ENCODE data around the gene MYO1H.
"Not testable (repeated sequence)": the region's sequence is repeated elsewhere in the genome, so short reads cannot be mapped to it uniquely, and the experiment has no call there.

The MYO1H gene, protein sequence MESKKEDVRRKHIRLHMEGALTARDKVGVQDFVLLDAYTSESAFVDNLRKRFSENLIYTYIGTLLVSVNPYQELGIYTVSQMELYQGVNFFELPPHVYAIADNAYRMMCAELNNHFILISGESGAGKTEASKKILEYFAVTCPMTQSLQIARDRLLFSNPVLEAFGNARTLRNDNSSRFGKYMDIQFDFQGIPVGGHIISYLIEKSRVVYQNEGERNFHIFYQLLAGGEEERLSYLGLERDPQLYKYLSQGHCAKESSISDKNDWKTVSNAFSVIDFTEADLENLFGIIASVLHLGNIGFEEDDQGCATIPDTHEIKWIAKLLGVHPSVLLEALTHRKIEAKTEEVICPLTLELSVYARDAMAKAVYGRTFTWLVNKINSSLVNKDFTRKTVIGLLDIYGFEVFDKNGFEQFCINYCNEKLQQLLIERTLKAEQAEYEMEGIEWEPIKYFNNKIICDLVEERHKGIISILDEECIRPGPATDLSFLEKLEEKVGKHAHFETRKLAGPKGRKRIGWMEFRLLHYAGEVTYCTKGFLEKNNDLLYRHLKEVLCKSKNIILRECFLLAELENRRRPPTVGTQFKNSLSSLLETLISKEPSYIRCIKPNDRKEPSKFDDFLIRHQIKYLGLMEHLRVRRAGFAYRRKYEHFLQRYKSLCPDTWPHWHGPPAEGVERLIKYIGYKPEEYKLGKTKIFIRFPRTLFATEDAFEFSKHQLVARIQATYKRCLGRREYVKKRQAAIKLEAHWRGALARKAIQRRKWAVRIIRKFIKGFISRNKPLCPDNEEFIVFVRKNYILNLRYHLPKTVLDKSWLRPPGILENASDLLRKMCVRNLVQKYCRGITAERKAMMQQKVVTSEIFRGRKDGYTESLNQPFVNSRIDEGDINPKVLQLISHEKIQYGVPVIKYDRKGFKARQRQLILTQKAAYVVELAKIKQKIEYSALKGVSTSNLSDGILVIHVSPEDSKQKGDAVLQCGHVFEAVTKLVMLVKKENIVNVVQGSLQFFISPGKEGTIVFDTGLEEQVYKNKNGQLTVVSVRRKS

DNA sequence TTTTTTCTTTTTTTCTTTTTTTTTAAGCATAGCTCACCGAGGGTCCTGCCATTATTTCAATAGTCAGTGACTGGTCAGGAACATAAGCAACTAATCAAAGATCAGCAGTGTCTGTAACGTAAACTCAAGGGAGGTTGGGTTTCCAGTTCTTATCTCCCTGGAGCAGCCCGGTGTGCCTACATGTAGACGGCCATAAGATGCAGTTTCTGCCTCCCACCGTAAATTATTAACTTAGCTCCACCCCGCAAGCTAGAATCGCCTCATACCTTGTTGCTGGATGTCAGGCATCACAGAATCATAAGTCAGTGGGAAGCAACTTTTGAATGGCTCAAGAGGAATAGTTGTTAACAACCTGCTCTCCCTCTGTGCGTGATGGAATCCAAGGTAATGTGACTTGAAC lies at the start of gene MYO1H:
Gene MYO1H, plus strand, starts transcription at position 312 of the 400 bp plus-strand sequence. Its CDS starts 61 bp downstream, at position 373.
- no peak for DNase-seq (ENCODE audit: low spot score)

DNA sequence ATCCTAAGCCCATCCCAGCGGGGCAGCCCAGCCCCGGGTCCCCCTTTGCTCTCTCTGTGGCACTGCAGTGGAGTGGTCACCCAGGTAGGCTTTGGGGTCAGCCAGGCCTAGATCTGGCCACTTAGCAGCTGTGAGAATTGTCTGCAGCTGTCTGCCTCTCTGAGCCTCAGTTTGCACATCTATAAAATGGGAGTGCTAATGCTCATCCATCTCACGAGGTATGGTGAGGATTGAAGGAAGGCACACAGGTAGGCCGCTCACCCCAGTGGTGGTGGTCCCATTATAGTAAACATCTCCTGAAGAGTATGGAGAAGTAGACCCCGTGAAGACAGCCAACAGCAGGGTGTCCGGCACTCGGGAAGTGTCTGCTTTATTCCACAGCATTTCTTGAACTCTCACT lies 47.9 kb upstream of the MYO1H start:
- no peak for DNase-seq (ENCODE audit: low spot score)

DNA sequence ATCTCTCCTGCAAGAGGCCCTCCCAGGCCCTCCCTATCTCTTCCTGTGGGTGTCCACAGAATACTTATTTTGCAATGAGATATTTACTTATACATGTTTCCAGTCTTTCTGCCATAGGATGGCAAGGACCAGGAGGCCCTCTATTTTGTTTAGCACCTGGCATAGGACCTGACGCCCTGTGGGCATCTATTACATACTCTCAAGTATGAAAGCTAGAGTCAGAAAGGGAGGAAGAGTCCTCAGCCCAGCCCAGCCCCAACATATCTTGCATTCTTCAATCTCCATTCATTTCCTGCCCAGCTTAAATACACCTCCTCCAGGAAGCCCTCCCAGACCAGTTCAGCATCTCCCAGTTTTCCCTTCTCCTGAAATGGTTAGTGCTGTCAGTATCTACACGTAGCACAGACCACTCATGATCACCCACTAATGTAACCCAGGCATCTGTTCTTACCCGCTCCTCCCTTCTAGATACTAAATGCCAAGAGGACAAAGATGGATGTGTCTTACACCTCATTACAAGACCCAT lies 46.0 kb upstream of the MYO1H start:
- DNase-seq (ENCODE audit: low spot score): no peak

DNA sequence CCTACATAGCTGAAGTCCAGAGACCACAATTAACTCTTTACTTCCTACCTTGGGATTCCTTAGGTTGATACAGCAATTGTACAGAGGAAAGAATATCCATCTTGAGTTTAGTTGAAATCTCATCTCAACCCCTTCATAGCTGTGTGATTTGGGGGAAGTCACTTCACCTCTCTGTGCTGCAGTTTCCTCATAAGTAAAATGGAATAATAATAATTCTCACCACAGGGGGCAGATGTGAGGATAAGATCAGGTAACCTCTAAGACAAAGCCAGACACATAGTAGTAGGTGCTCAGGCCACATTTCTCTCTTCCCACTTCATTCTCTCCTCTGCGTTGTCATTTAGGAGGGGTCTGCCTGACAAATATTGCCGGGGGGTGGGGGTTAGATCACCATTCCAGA lies 45.3 kb upstream of the MYO1H start:
- DNase-seq (ENCODE audit: low spot score): no peak

DNA sequence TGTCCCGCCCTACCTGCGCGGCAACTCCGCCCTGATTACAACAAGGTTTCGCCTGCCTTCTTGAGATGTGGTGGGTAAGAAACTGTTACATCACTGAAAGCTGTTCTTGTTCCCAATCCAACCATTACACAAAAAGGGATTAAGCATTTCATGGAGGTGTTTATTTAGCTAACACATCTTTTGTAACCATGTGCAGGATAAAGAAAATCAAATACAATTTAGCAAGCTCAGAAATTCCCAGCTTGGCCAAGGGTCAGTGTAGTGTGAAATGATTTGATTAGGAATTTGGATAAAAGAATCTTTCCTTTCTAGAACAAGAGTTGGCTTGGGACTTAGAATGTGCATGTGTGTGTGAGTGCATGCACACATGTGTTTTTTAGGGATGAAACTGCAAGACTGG lies 44.9 kb upstream of the MYO1H start:
- no peak for DNase-seq (ENCODE audit: low spot score)

DNA sequence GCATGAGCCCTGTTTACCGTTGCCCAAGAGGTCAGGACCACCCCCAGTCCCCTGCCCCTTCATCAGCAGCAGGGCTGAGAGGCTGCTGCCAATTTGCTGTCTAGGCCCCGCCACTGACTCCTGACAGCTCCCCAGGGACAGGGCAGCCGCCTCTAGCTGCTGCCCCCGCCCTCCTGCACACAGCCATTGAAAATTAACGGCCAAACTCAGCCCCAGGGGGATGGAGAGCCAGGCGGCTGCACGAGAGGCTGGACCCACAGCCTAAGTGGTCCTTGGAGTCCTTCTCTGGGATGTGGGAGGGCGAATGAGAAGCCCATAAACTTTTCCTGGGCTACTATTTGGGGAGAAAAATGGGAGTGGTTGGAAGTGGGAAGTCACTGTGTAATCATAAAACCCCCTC lies 43.2 kb upstream of the MYO1H start:
- no peak for DNase-seq (ENCODE audit: low spot score)

DNA sequence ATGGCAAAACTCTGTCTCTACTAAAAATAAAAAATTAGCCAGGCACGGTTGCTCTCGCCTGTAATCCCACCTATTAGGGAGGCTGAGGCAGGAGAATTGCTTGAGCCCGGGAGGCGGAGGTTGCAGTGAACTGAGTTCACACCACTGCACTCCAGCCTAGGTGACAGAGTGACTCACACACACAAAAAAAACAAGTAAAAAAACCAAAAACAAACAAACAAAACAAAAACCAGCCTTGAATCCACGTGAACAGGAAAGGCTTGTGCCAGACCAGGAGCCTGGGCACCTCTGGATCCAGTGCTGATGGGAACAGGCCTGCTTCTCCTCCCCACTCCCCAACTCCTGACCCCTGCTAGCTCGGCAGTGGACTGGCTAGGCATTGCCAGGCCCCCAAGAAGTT lies 42.2 kb upstream of the MYO1H start:
- DNase-seq (ENCODE audit: low spot score): no peak

DNA sequence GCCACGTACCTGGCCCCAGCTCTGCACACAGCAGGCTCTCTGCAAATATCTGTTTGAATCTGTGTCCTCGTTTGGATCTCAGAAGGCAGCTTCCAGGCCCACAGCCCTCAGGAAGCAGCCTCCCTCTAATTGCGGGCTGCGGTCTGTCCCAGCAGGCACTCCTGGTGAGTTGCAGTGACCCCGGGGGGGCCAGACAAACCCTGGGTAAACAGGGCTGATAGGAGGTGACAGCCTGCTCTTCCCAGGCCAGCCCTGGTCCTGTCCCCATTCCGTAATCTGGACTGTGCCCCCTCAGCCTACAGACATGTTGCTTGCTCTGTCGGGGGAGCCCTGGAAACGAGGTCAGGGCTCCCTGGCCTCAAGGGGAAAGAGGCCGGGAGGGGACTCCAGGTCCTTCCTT lies 40.6 kb upstream of the MYO1H start:
- no peak for DNase-seq (ENCODE audit: low spot score)

DNA sequence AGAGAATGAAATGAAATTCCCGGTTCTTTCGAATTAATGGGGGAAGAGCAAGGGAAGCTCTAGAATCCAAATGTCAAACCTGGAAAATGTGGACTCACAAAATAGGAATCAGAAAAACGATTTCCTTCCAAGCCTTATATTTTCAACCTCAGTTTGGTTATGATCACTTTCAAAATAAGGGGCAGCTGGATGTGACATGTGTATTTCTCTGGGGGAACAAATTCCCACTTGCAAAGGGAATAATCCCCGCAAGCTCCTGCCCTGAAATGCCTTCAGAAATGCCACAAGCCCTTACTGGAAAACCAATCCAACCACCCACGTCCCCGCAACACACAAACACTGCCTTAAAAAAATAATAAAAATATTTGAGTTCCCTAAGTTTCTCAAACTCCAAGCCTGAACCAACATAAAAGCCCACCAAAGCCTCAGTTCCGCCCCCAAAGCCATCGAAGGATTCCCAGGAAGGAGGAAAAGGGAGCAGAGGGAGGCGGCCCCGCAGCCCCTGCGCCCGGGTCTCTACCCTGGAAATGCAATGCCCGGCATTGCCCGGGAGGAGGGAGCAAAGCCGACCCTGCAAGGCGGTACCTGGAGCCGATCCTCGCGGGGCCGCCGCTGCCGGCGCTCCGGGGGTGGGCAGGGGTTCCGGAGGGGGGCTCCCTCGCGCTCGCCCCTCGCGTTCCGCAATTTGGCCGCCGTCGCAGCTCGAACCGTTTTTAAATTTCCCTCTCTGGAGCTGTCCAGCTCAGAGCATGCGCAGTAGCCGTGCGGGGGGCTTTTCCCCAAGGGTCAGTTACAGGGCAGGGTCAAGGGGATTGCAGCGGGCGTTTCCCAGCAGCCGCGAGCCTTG lies 38.9 kb upstream of the MYO1H start, which contains the start of gene FOXN4:
Gene FOXN4, minus strand, starts transcription at position 751 of the 847 bp plus-strand sequence. CDS start 963 bp downstream, outside the sequence.
- no peak for DNase-seq (ENCODE audit: low spot score)

DNA sequence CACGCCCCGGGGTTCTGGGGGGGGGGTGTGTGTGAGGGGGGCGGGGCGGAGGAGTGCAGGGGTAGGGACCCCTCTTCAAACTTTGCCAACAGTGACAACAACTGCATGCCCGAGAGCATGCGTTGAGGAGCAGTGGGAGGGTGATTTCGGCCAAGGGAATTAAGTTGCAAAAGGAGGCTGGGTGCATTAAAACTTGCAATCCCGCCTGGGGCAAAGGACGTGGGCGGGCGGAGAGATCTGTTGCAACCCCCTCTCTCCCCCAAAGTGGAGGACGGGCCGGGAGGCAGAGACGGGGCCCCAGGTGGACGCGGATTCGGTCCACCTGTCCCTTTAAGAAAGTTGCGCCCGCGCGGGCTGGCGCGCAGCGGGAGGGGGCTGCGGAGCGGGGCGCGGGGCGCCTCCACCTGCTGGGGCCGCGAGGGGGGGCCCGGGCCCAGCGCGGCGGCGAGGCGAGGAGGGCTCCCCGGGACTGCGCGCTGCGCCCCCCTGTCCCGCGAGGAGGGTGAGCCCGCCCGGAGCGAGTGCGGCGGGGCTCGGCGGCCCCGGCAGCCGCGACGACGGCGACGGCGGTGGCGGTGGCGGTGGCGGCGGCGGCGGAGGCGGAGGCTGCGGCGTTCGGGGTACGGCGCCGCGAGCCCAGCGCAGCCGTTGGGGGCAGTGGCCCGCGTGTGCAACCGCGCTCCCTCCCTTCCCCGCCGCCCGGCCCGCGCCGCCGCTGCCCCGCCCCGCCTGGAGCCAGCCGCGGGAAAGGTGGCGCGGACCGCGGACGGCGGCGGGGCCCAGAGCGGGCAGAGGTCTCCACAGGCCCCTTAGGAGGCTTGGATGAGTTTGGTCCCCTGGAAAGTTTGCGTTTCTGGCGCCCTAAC lies 38.1 kb upstream of the MYO1H start:
- no peak for DNase-seq (ENCODE audit: low spot score)

DNA sequence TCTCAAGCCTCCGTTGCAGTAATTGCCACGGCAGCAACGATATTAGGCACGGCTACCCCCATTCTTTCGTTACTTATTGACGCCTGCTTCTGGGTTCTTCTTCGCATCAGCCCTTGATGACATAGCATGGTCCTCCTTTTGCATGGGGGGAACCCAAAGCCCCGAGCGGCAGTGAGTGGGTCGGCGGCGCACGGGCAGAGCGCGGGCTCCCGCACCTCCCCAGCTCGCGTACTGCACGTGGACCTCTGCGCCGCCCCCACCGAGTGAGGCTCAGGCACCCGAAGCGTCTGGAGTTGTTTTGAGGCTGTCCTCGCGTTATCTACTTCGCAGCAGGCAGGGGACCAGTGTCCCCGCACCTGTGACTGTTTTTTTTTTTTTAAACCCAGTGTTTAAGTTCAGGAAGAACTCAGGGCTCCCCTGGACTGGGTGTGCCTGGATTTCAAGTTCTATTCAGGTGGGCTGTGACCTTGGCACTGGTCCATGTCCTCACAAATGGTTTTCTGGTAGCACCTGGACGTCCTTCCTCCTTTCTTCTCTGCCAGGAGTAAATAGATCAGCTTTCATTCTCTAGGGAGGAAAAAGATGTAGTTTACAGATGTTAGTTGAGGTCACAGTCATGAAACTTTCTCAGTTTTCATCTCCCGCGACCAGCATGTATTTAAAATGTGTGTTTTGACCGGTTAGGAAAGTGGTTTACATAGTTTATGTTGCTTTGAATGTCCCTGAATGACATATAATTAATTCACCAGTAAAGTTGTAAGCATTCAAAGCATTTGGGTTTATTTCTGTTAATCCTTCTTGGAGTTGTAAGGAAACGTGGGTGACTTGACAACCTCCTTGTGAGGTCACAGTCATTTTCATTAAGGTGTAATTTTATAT lies 37.2 kb upstream of the MYO1H start:
- DNase-seq (ENCODE audit: low spot score): no peak

DNA sequence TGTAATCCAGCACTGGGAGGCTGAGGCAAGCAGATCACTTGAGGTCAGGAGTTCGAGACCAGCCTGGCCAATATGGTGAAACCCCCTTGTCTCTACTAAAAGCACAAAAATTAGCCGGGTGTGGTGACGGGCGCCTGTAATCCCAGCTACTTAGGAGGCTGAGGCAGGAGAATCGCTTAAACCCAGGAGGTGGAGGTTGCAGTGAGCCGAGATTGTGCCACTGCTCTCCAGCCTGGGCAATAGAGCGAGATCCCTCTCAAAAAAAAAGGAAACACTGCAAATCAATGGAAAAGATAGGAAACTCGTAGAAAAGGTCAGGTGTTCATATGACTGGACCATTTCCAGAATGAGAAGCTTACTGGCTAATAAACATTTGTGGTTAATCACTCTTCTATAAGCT lies 26.4 kb upstream of the MYO1H start:
- DNase-seq (ENCODE audit: low spot score): not testable (repeated sequence)

DNA sequence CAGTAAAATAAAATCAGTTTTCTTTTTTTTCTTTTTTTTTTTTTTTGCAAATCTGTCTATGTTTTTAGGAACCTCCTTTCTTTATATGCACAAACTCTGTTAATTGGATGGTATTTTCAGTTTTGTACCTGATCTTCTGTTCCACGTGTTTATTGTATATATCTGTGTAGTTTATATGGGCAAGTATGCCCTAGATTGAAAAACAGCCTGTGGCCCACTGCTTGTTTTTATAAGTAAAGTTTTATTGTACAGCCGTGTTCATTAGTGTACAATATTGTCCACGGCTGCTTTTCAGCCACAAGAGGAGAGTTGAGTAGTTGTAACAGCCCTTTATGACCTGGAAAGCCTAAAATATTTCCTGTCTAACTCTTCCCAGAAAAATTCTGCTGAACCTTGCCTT lies 18.7 kb upstream of the MYO1H start:
- DNase-seq (ENCODE audit: low spot score): no peak

DNA sequence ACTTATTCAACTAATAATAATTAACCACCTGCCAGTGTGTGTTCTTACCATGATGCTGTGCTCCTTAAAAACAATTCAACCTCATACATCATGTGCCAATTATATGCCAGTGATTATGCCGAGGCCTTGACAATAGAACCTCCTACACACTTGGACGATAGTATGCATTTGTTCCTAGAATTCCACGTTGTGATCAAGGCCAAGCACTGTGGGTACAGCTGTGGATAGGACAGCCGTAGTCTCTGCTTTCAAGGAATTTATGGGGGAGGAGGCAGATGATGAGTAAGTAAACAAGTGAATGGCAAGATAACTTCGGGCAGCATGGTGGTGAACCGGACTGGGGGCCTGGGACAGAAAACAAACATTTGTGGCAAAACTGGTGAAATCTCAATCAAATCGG lies 18.0 kb upstream of the MYO1H start:
- no peak for DNase-seq (ENCODE audit: low spot score)

DNA sequence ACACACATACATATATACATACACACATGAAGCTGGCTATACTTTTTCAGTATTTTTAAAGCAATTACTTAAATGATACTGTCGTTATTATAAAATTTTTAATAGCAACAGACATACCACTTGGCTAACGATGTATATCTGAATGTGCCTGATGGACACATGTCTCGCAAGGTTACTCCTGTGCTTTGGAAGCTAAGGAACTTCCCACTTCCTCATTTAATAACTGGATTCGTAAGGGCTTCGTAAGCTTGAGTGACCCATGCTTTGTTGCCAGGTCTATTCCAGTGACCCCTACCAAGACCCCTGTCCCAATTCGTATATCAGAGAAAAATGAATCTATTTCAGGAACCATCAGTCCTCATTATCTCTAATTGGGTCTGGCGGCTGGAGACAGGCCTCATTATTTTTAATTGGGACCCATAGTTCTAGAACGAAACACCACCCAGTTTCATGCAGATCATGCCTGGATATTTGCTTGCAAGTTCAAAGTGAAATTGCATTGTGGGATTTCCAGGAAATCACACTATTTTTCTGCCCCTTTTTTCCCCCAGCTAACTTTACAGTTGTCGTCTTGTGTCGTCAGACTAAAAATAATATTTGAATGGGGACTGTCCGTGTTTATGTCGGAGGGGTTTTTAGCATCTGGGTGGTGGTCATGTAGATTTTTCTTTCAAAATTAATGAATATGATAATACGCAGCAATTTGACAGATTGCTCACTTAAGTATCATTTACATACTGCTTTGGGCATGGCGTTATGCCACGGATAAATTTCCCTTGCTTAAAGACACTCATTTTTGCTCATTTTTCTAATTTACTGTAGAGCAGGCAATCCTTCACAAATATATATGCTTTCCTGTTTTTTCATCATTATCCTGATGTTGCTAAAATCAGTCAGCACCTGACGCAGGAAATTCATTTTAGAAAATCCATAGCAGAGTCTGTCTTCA lies 17.1 kb upstream of the MYO1H start:
- no peak for DNase-seq (ENCODE audit: low spot score)

DNA sequence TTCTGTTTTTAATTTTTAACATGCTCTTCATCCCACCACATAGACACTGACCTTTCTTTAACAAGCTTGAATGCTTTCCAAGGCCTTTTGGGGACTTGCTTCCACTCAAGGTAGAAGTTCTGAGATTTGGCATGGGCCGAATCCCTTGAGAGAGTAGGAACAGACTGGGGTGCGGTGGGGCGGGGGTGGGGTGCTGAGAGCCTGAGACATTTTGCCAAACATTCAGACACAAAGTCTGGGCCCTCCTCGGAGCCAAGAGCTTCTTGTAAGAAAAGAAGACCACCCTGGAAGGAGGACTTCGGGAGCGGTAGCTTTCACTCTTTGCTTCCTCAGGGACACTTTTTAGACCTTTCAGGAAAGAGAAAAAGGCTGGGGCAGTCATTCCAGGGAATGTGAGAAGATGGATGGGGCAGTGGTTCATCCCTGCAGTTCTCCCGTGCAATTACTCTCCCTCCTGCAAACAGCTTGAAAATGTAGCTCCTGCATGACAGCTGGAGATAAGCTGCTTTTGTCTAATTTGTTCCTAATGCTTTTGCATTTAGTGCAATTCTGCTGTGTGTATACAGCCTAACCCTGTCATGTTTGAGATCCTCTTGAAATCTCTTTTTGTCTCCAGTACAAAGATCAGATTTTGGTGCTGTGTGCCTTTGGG lies 16.3 kb upstream of the MYO1H start:
- no peak for DNase-seq (ENCODE audit: low spot score)

DNA sequence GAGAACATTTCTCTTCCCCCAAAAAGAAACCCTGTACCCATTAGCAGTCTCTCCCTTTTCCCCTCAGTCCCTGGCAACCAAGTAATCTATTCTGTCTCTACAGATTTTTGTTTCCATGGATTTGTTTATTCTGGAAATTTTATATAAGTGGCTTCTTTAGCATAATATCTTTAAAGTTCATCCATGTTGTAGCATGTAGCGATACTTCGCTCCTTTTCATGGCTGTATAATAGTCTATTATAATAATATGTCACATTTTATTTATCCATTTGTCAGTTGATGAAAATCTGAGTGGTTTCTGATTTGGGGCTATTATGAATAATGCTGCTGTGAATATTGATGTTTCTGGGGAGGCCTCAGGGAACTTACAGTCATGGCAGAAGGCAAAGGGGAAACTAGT lies 12.8 kb upstream of the MYO1H start:
- no peak for DNase-seq (ENCODE audit: low spot score)

DNA sequence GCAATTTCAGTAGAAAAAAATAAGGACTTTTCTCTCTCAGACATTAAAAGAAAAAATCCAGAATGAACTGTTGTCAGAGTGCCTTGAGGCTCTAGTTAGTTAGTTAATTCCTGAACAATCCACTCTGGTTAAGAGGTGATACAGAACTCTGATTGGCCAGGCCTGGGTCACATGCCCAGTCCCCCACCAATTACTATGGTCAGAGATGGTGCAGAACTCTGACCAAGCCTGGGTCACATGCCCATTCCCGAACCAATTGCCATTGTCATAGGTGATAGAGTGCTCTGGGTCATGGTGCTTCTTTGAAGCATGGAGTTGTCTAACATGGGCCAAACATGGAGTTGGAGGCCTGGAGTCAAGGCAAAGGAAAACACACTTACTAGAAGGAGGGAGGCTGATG lies 11.1 kb upstream of the MYO1H start:
- DNase-seq (ENCODE audit: low spot score): no peak

All from CD4-positive, alpha-beta T cell treated with Interleukin-15 for 4 hours (primary cell).